ENCODE results near the gene SUMF1. TPM values are rescaled to one million over a fixed set of nuclear protein-coding genes. Genes with fewer than 3 reads are reported as not detected.

The SUMF1 gene
- total RNA-seq: 10 to 100 TPM; 15.7 to 28.9 (median 26.8) TPM

- DNase-seq: peak; percentile 83 to 93 (median 88)
- TF ChIP-seq CTCF (IDR thresholded peaks at IDR 0.05) (no peak), POLR2A (IDR thresholded peaks at IDR 0.05) (peak; percentile 63 to 69)
- H3K27ac ChIP-seq: peak within 1 kb of the TSS; percentile 79 to 94 (median 88)
- H3K27me3 ChIP-seq: no peaks in the 10 kb centered on the region
- H3K4me3 ChIP-seq: peak within 1 kb of the TSS; percentile 75 to 96 (median 84)
- H3K36me3 ChIP-seq: no peaks in the 10 kb centered on the region
- H3K4me1 ChIP-seq: peaks cover 0 to 10% (median 3%) of the 10 kb centered on the region in 4 donors
- no peaks in the 10 kb centered on the region for H3K9me3 ChIP-seq
Measured at GRCh38 chr3:4466741-4467521, at the start of gene SUMF1. Gene SUMF1, minus strand, starts transcription at chr3:4467269. Its CDS starts 24 bp downstream, at chr3:4467245.

- H3K4me3 ChIP-seq: no peak overlapping the region
- H3K4me1 ChIP-seq: peaks cover 0 to 10% (median 4%) of the 10 kb centered on the region in 4 donors
- H3K27me3 ChIP-seq: no peaks in the 10 kb centered on the region
- DNase-seq: no peak
- no peaks in the 10 kb centered on the region for H3K36me3 ChIP-seq
- H3K9me3 ChIP-seq: no peaks in the 10 kb centered on the region
- no peak overlapping the region for H3K27ac ChIP-seq
- TF ChIP-seq CTCF (IDR thresholded peaks at IDR 0.05): no peak
- no peak for TF ChIP-seq POLR2A (IDR thresholded peaks at IDR 0.05)
Measured at GRCh38 chr3:4515916-4516579, 49.0 kb upstream of the SUMF1 start.

GRCh38 chr3:4514916-4515315 is 47.8 kb upstream of the SUMF1 start:
- no peak for TF ChIP-seq POLR2A (IDR thresholded peaks at IDR 0.05)
- H3K27me3 ChIP-seq: no peaks in the 10 kb centered on the region
- no peaks in the 10 kb centered on the region for H3K9me3 ChIP-seq
- no peak for DNase-seq
- H3K4me1 ChIP-seq: peaks cover 0 to 10% (median 0%) of the 10 kb centered on the region in 4 donors
- no peak overlapping the region for H3K27ac ChIP-seq
- no peaks in the 10 kb centered on the region for H3K36me3 ChIP-seq
- no peak overlapping the region for H3K4me3 ChIP-seq

GRCh38 chr3:4514321-4514720 is 47.3 kb upstream of the SUMF1 start:
- TF ChIP-seq POLR2A (IDR thresholded peaks at IDR 0.05) (no peak), CTCF (IDR thresholded peaks at IDR 0.05) (no peak)
- Histone ChIP-seq H3K27ac (no peak overlapping the region), H3K4me1 (peaks cover 0 to 10% (median 0%) of the 10 kb centered on the region in 4 donors), H3K27me3 (no peaks in the 10 kb centered on the region), H3K9me3 (no peaks in the 10 kb centered on the region), H3K36me3 (no peaks in the 10 kb centered on the region), H3K4me3 (no peak overlapping the region)
- DNase-seq: no peak

GRCh38 chr3:4512895-4513616 is 46.0 kb upstream of the SUMF1 start:
- no peaks in the 10 kb centered on the region for H3K36me3 ChIP-seq
- H3K4me3 ChIP-seq: no peak overlapping the region
- DNase-seq: no peak
- no peaks in the 10 kb centered on the region for H3K27me3 ChIP-seq
- H3K27ac ChIP-seq: peak overlapping the region in 1 of 4 donors; percentile 5
- peaks cover 0 to 10% (median 0%) of the 10 kb centered on the region in 4 donors for H3K4me1 ChIP-seq
- H3K9me3 ChIP-seq: no peaks in the 10 kb centered on the region
- TF ChIP-seq POLR2A (IDR thresholded peaks at IDR 0.05): no peak
- TF ChIP-seq CTCF (IDR thresholded peaks at IDR 0.05): no peak
